Suprapubic skin (tissue), 4 donors: ENCODE data around the gene PHLDB2. TPM values are rescaled to one million over a fixed set of nuclear protein-coding genes. Genes with fewer than 3 reads are reported as not detected.

Experiments
- DNase-seq, 2 donors: peaks; one replicate each; pipeline ENCODE4 v3.0.0-alpha.2; 2019; ENCODE audit warnings: low spot score in 2 of 2
- H3K27ac ChIP-seq: fragments of 200-600 bp; sonication (generic); one replicate; pipeline ENCODE4 v1.5.1; 2019
- H3K27me3 ChIP-seq: fragments of 200-600 bp; sonication (generic); one replicate; pipeline ENCODE4 v1.5.1; 2019
- H3K36me3 ChIP-seq: fragments of 200-600 bp; sonication (generic); one replicate; pipeline ENCODE4 v1.5.1; 2019
- H3K4me1 ChIP-seq: fragments of 200-600 bp; sonication (generic); one replicate; pipeline ENCODE4 v1.5.1; 2019
- H3K4me3 ChIP-seq: fragments of 200-600 bp; sonication (generic); one replicate; pipeline ENCODE4 v1.5.1; 2019; ENCODE audit warnings: mild to moderate bottlenecking
- H3K9me3 ChIP-seq: fragments of 200-600 bp; sonication (generic); one replicate; pipeline ENCODE4 v1.5.1; 2019
- CTCF ChIP-seq, 2 donors: fragments of 200-600 bp in 1 of 2; fragments of 450-650 bp in 1 of 2; sonication (generic) in 1 of 2; IDR thresholded peaks; one replicate each; pipeline ENCODE4 v1.5.1; 2016 to 2019; ENCODE audit warnings: antibody characterized with exemption in 2 of 2, mild to moderate bottlenecking in 1 of 2, moderate library complexity in 1 of 2
- EP300 ChIP-seq: sonication (generic); formaldehyde crosslinking; IDR thresholded peaks from one replicate; pipeline ENCODE4 v1.6.1; 2017; ENCODE audit warnings: antibody characterized with exemption
- POLR2A ChIP-seq, 2 donors: fragments of 450-650 bp; IDR thresholded peaks; one replicate each; pipeline ENCODE4 v1.6.1; 2017; ENCODE audit warnings: antibody characterized with exemption in 2 of 2, mild to moderate bottlenecking in 2 of 2, moderate library complexity in 2 of 2
- POLR2AphosphoS5 ChIP-seq, 3 donors: sonication (generic); formaldehyde crosslinking; IDR thresholded peaks; one replicate each; pipeline ENCODE4 v1.6.1; 2017; ENCODE audit warnings: antibody characterized with exemption in 3 of 3
- WGBS: methylation state at CpG from one replicate; pipeline ENCODE4 v1.1.5; 2018; 5-methylcytosine and 5-hydroxymethylcytosine counted together
- total RNA-seq, 4 donors: library from RNA; depleted of rRNA; stranded (reverse); fragments of >200 nt; gene quantifications; one replicate each; pipeline ENCODE4 v1.1.0, GENCODE V29; 2016

PHLDB2 gene
- total RNA-seq, 4 donors from 2014 or later = 39.8 to 107 (median 60.7) TPM

DNA sequence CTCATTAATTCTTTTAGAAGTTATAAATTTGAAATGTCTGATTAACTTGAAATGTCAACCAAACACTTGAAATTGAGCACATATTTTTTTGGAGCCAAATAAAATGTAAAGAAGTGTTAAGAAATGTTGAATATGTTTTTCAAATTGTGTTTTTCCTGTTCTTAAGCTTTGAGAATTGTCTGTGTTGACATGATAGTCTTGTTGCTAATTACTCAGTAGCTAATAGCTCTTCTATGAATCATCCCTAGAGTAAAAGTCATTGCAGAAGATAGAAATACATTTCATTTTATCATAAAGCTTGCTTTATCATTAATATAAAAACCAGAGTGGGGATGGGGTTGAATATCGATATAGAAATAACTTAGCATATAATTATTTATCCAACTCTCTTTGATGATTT is 77.9 kb downstream of the PHLDB2 start:
- Histone ChIP-seq H3K9me3 (no peaks in the 10 kb centered on the region), H3K4me1 (no peaks in the 10 kb centered on the region), H3K4me3 (no peak overlapping the region), H3K36me3 (peaks cover 34% of the 10 kb centered on the region), H3K27ac (no peak overlapping the region), H3K27me3 (no peaks in the 10 kb centered on the region)
- TF ChIP-seq CTCF (IDR thresholded peaks at IDR 0.05) (no peak), POLR2AphosphoS5 (IDR thresholded peaks at IDR 0.05) (no peak), POLR2A (IDR thresholded peaks at IDR 0.05) (no peak), EP300 (no peak)
- whole genome bisulfite sequencing = 88% methylated on average over 1 of the region's 1 CpG
- no peak for DNase-seq

GRCh38 chr3:111937871-111938270 is 78.8 kb downstream of the PHLDB2 start:
- H3K4me3 ChIP-seq = no peak overlapping the region
- no peak overlapping the region for H3K27ac ChIP-seq
- no peaks in the 10 kb centered on the region for H3K27me3 ChIP-seq
- no peak for TF ChIP-seq EP300
- no peak for TF ChIP-seq POLR2A (IDR thresholded peaks at IDR 0.05)
- no peak for TF ChIP-seq CTCF (IDR thresholded peaks at IDR 0.05)
- TF ChIP-seq POLR2AphosphoS5 (IDR thresholded peaks at IDR 0.05) = no peak
- no peaks in the 10 kb centered on the region for H3K9me3 ChIP-seq
- DNase-seq = no peak
- peaks cover 26% of the 10 kb centered on the region for H3K36me3 ChIP-seq
- H3K4me1 ChIP-seq = no peaks in the 10 kb centered on the region

DNA sequence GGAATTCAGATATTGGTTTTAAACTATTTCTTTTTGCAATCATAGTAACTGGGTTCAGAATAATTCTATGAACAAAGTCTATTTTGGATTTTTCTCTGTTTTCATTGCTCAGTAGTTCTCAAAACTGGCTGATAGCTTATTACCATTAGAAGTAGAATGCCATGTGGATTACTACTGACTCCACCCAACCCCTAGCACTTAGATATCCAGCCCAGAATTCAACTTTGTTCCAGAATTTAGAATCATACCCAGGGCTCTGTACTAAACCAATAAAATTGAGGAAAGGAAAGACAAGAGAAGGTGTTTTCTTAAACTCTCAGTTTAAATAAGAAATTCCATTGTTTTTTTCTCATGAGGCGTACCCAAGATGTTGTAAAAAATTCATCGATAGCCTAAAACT is 80.8 kb downstream of the PHLDB2 start:
- Histone ChIP-seq H3K27ac (no peak overlapping the region), H3K4me3 (no peak overlapping the region), H3K27me3 (no peaks in the 10 kb centered on the region), H3K9me3 (no peaks in the 10 kb centered on the region), H3K36me3 (peaks cover 22% of the 10 kb centered on the region), H3K4me1 (no peaks in the 10 kb centered on the region)
- 92% methylated on average over 2 of the region's 2 CpGs for WGBS
- no peak for TF ChIP-seq POLR2AphosphoS5 (IDR thresholded peaks at IDR 0.05)
- TF ChIP-seq CTCF (IDR thresholded peaks at IDR 0.05) = no peak
- no peak for TF ChIP-seq EP300
- TF ChIP-seq POLR2A (IDR thresholded peaks at IDR 0.05) = no peak
- no peak for DNase-seq

- no peak for TF ChIP-seq POLR2A (IDR thresholded peaks at IDR 0.05)
- no peak for TF ChIP-seq POLR2AphosphoS5 (IDR thresholded peaks at IDR 0.05)
- no peak for TF ChIP-seq EP300
- no peak for TF ChIP-seq CTCF (IDR thresholded peaks at IDR 0.05)
- Histone ChIP-seq H3K9me3 (no peaks in the 10 kb centered on the region), H3K4me3 (no peak overlapping the region), H3K27ac (no peak overlapping the region), H3K27me3 (no peaks in the 10 kb centered on the region), H3K4me1 (no peaks in the 10 kb centered on the region), H3K36me3 (peaks cover 22% of the 10 kb centered on the region)
- no peak for DNase-seq
- WGBS = 94% methylated on average over 2 of the region's 2 CpGs
Measured at GRCh38 chr3:111943533-111943932, 84.5 kb downstream of the PHLDB2 start.

GRCh38 chr3:111944372-111944771 is 85.3 kb downstream of the PHLDB2 start:
- WGBS = 95% methylated on average over 4 of the region's 4 CpGs
- Histone ChIP-seq H3K4me3 (no peak overlapping the region), H3K9me3 (no peaks in the 10 kb centered on the region), H3K36me3 (peaks cover 23% of the 10 kb centered on the region), H3K27ac (no peak overlapping the region), H3K4me1 (no peaks in the 10 kb centered on the region), H3K27me3 (no peaks in the 10 kb centered on the region)
- TF ChIP-seq POLR2AphosphoS5 (IDR thresholded peaks at IDR 0.05) = no peak
- TF ChIP-seq POLR2A (IDR thresholded peaks at IDR 0.05) = no peak
- TF ChIP-seq CTCF (IDR thresholded peaks at IDR 0.05) = no peak
- no peak for TF ChIP-seq EP300
- no peak for DNase-seq
